AG08395 (cell line): Measurements from ENCODE around the gene CMTR2.
A peak's percentile ranks its signal among the peaks of the same experiment; 100 is the strongest.
"Not testable (repeated sequence)": the region's sequence is repeated elsewhere in the genome, so short reads cannot be mapped to it uniquely, and the experiment has no call there.

Experiments
- DNase-seq: peaks from one replicate; pipeline ENCODE4 v3.0.0; 2012; ENCODE audit warnings: mixed read lengths, low spot score

The CMTR2 gene, protein sequence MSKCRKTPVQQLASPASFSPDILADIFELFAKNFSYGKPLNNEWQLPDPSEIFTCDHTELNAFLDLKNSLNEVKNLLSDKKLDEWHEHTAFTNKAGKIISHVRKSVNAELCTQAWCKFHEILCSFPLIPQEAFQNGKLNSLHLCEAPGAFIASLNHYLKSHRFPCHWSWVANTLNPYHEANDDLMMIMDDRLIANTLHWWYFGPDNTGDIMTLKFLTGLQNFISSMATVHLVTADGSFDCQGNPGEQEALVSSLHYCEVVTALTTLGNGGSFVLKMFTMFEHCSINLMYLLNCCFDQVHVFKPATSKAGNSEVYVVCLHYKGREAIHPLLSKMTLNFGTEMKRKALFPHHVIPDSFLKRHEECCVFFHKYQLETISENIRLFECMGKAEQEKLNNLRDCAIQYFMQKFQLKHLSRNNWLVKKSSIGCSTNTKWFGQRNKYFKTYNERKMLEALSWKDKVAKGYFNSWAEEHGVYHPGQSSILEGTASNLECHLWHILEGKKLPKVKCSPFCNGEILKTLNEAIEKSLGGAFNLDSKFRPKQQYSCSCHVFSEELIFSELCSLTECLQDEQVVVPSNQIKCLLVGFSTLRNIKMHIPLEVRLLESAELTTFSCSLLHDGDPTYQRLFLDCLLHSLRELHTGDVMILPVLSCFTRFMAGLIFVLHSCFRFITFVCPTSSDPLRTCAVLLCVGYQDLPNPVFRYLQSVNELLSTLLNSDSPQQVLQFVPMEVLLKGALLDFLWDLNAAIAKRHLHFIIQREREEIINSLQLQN

DNA sequence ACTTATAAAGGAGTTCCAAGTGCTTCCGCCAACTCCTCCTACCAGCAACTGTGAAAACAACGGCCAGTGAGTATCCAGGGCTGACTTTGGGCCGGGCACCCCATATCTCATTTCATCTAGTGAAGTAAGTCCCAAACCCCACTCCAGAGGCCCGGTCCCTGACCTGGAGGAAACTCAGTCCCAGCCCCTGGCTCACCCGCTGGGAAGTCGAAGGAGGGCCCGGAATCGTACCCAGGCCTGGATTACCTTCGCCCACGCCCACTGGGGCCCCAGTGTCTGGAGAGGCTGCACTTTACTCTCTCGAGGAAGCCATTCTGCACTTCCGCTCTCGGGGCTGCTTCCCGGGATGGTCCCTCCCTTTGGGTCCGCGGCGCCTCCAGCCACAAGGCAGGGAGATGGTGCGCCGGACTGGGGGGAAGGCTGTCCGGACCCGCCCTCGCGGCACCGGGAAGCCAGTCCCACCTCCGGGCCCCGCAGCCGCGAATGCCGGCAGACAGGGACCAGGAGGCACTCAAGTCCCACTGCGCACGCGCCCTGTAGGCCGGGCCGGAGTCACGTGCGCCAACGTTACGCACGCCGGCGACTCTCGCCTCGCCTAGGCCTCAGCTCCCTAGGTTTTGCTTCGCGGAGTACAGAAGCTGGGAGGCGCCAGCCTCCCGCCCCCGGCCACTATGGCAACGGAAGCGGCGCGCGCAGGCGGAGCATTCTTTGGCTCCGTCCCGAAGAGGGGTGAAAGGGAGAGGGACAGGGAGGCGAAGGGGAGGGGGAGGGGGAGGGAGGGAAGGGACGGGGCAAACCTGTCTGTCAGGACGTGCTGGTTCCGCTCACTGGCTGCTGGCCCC is at the start of gene CMTR2:
TSS of gene CMTR2 (minus strand) at position 513 of the 842 bp plus-strand sequence. CDS start 3,482 bp downstream, outside the sequence.
- peak; percentile 99 for DNase-seq

DNA sequence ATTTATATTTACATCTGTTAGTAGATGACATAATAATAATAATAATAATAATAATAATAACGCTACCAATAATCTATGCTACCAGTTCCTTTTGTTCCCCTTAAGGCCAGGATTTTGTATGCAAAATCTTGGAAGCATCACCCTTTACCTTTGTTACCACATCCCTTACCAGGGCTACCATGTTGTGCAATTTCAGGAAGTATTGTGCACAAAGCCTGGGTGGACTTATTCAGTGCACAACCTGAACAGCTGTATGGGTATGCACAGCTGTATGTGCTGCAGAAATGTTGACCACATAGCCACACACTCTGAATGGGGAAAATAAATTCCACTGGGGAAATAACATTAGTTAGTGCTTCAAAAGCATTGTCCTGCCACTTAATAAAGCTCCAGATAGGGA is 49.4 kb upstream of the CMTR2 start:
- no peak for DNase-seq

DNA sequence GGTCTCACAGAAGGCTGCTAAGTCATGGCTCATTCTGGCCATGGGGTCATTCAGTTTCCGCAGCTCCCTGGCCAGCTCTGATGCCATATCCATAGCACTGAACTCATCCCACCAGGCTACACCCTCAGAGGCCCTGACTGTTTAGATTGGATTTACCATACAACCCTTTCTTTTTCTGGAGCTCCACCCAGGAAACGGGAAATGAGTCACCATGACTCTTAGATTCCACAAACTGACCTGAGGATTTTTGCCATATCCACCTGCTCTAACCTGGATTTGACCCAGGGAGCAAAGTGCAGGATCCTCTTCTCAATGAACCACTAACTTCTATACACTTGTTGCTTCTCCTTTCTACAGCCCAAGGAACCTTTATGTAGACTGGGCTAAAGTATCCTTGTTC is 49.0 kb upstream of the CMTR2 start:
- no peak for DNase-seq

DNA sequence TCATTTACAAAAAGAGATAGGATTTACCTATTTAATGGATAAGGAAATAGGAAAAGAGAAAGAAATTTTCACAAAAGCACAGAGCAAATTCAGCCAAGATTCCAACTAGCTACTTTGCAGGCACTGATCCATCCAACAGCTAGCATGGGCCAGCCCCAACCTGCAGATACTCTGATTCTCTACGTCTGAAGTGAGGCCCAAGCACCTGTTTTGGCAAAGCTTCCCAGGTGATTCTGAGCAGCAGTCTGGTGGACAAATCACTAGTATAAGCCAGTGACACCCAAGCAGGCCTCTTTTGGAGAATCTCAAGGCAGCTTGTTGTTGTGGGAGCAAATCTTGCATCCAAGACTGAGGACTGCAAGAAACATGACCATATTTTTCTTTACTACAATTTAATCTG is 48.4 kb upstream of the CMTR2 start:
- no peak for DNase-seq

DNA sequence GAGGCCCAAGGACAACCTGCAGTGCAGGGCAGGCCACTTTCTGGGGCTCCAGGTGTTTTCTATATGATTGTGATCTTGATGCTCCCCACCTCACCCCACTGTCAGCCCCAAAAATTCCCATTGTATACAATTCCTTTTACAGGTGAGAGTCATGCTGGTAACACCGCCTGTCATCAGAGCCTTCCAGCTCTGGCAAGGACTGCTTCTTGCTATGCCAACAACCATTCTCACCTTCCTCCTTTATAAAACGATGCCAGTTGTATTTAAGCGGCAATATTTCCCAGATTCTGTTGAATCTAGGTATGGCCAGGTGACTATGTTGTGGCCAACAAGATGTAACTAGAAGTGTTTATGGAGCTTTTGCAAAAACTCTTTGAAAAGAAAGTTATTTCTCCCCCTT is 38.9 kb upstream of the CMTR2 start:
- no peak for DNase-seq

DNA sequence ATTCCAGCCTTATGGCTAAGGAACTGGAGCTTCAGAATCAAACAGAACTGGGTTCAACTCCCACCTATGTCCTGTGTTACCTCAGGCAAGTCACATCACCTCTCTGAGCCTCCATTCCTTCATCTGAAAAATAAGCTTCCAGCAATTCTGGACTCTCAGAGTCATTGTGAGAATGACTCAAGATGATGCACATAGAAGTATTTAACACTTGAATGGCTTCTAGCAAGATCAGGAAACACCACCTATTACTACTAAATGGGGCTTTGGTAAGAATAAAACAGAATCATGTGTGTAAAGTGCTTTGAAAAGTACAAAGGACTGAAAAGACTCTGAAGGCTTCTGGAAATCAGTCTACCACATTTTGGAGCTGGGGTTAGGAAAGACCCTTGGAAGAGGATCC is 38.5 kb upstream of the CMTR2 start:
- no peak for DNase-seq

DNA sequence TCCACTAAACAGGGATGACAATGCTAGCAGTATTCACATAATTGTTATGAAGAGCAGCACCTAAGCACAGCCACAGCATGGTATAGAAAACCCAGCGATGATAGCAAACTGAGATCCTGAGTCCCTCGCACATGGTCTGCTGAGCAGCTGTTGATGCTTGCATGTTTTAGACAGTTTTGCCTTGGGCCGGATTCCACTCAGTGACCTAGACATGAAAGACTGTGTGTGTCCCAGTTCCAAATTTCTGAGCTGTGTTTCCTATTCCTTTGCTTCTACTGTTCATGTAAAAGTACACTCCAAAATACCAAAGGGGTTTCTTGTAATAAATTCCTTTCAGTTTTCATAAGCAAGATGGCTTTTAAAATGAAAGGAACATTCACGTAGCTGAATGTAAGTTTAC is 30.8 kb upstream of the CMTR2 start:
- no peak for DNase-seq

DNA sequence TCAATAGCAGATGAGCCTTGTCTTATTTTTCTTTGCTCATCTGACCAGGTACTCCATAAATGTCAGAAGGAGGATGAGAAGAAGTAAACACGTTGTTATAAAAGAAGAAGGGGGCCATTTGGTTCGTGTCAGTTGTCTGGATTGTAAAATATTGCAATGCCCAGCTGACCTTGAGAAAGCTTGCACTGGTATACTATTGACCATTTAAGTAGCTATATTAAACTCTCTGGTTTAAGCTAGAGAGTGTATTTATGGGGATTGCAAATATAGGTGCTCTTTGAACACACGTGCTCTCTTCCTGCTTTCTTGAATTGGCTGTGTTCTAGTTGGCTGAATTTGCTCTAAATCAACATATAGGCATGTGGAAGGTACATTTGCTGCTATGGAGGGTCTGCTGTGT is 26.1 kb upstream of the CMTR2 start:
- no peak for DNase-seq

DNA sequence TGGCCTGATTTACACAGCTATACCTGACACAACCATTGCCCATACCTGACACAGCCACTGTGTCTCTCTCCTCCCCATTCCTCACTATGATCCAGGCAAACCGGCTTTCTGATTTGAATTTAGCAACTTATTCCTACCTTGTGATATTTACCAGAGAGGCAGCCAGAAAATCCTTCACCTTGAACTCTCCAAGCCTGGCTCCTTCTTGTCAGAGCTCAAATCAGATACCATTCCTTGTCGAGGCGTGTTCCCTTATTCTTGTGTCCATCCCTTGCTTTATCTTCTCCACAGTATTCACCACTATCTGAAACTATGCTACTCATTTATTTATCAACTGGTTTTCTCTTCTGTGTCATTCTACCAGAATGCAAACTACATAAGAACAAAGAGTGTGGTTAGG is 24.4 kb upstream of the CMTR2 start:
- DNase-seq = not testable (repeated sequence)

DNA sequence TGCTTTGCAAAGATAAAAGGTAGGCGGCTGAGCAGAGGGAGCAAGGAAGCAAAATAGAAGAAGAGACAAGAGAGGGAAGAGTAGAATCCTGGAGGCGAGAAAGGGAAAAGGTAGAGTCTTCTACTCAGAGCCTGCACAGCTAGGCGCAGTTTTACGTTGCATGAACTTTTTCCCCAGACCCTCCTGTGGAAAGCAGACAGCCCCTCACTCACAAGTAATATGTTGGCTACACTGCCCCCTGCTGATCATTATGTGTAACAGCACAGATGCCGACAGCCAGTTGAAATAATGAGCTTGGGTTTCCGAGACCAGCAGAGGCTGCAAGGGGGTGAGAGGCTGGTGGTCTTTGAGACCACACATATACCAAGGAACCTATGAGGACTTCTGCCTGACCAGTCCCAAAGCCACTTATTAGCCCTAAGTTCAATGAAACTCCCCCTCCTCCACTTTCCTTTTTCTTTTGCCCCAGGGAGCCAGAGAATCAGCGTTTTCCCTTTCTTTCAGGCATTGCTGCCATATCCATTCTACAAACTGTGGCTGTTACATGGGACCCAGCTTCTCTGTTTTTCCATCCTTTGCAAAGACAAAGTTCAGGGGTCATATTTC is 22.5 kb upstream of the CMTR2 start:
- peak; percentile 25 for DNase-seq

DNA sequence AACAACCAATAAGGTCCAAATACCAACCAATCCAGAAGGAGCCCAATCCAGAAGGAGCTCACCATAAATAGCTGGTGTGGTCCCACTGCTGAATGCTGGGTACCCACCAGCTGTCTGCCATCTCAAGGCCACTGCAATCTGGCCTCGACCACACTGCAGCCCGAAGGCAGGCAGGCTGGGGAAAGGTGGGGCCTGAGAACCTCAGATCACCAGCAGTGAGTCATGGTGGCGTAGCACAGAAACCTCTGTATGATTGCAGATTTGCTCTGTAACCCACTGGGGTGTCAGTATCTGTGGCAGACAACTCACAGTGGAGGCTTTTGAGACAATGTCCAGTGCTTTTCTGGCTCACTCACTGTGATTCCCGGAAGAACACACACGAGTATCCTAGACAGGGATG is 14.7 kb upstream of the CMTR2 start:
- no peak for DNase-seq

DNA sequence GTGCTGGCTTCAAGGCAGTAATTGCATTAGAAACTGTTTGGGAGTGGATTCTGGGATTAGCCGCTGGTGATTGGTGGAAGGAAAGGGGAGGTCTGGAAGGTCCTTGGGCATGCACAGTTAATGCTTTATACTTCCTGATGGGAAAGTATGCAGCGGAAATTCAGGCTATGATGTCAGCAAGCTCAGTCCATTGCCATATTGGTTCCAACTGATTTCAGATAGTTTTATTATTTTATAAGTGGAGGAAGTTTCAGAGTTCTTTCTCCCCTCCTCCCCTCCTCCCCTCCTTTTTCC is 8.1 kb upstream of the CMTR2 start:
- DNase-seq = no peak

DNA sequence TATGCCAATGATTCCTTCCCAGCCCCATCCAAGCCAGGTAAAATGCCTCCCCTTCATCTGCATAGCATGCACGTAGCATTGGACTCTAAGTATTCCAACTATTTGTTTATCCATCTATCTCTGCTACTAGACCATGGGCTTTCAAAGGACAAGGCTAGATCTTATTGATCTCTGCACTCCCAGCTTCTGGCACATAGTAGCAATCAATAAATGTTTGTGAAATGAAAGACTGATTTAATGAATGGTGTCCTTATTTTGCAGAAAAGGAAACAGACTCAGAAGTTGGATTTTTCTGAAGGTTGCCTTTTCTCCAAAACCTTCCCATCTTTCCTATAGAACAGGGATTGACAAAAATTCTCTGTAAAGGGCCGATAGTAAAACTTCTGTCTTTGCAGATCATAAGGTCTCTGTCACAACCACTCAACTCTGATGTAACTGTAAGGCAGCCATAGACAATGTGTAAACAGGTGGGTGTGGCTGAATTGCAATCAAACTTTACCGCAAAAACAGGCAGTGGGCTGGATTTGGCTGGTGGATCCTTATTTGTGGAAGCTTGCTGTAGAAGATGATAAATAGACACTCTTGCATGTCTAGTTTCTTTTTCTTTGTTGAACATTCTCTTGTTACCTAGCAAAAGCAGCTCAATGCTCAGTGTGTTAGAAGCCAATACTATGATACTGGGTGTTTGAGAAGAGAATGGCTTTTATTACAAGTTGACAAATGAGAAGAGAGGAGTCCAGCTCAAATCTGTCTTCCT is 7.6 kb upstream of the CMTR2 start:
- DNase-seq = no peak

DNA sequence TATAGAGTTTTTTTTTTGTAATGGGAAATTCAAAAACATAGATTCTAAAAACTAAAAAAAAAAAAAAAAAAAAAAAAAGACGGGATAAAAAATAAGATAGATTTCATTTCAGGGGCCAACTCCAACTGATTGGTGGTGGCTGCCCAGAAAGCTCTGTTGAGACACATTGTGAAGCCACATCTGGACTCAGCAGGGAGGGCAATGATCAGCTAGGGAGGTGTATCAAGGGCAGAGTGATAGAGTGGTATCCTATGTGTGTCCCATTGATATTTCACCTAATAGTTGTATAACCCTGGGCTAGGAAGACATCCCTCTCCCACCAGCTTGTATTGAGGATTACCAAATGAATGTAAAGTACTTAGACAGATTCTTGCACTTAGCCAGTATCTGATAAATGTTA is 6.7 kb upstream of the CMTR2 start:
- no peak for DNase-seq

DNA sequence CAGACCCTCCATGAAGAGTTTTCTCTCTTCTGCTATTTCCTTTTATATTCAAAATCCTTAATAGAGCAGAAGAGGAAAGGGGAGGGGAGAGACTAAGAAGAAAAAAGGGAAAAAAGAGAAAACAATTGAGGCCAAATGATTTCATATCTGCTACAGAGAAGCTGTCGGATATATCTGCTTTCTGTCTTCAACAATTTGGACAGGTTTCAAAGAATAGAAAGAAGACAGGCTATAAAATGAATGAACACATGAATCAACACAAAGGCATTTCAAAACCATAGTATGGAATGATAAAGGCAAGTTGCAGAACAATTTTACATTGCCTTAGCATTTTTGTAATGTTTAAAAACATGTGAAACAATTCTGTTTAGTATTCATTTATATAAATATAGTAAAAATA is 4.7 kb upstream of the CMTR2 start:
- DNase-seq = no peak

DNA sequence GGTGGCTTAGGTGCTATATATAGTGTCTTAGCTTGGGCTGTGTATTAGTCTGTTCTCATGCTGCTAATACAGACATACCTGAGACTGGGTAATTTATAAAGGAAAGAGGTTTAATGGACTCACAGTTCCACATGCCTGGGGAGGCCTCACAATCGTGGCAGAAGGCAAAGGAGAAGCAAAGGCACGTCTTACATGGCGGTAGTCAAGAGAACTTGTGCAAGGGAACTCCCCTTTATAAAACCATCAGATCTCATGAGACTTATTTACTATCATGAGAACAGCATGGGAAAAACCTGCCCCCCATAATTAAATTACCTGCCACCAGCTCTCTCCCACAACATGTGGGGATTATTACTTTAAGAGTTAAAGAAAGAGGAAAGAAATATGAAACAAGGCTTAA is 2.9 kb upstream of the CMTR2 start:
- not testable (repeated sequence) for DNase-seq

DNA sequence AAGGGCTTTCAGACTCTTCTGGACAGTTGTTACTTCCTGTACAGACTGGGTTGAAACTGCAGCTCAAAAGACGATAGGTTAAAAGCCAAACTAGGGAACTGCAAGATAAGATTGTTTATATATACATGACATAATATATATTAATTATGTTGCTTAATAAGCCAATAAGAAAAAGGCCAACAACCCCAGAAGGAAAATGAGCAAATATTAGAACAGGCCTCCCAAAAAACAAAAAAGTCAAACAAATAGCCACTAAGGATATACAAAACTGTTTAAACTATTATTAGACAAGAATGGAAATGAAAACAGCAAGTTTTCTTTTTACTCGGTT is 495 bp upstream of the CMTR2 start:
- DNase-seq = no peak

DNA sequence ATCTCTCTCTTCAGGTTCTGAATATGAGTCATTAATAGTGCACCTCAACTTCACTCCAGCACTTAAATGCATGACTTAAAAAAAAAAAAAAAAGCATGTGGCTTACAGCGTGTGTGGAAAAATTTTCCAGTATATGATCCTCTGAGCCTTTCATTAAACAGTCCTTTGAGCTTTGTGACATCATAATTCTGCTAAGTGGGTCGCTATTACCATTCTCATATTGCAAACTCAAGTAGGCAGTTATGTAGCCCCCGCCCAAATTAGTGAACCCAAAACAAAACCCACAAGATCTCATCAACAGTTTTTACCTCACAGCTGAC is 672 bp downstream of the CMTR2 start:
- DNase-seq = no peak

DNA sequence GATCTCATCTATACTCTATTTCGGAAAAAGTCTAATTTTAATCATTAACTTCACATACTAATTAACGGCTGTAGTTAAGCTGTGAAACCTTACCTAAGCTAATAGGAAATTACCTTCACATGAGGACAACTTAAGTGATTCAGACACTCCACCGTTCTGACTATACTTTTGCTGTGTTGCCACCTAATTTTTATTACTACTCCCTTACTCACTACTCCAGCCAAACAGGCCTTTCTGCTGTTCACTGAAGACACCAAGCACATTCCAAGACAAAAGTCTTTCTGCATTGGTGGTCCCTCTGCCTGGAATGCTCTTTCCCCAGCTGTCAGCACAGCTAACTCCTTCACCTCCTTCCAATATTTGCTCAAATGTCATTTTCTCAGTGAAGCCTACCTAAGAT is 1.3 kb downstream of the CMTR2 start:
- no peak for DNase-seq

DNA sequence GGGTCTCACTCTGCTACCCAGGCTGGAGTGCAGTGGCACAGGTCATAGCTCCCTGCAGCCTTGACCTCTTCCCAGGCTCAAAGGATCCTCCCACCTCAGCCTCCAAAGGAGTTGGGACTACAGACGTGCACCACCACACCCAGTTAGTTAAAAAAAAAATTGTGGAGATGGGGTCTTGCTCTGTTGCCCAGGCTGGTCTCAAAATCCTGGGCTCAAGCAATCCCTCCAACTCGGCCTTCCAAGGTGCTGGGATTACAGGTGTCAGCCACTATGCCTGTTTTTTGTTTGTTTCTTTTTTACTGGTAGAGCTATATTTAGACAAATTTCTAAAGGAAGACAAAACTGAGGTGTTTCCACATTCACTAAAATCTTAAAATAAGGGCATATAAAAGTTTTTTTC is 1.7 kb downstream of the CMTR2 start:
- DNase-seq = no peak

DNA sequence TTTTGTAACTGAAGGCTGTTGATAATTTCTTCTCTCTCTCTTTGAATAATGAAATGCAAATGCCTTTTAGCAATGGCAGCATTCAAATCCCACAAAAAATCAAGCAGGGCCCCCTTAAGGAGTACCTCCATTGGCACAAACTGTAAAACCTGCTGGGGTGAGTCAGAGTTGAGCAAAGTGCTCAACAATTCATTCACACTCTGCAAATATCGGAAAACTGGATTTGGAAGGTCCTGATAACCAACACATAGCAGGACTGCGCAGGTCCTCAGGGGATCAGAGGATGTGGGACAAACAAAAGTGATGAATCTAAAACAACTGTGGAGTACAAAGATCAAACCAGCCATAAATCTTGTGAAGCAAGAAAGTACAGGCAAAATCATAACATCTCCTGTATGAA is 5.6 kb downstream of the CMTR2 start:
- no peak for DNase-seq

DNA sequence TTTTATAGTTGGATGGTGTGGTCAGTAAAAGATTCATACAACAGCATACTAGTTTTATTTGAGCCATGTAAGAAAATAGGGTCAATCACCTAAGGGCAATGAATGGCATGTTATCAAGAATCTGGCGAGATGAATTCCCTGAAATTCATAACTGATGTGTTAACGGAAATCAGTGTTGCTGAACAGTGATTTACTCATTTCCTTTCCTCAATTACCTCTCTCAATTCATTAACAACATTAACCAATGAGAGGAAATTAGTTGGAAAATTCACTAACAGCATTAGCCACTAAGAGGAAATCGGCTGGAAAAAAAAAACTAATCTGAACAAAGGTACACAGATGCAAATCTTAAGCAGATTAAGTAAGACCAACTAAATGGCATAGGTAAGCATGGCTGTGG is 6.3 kb downstream of the CMTR2 start:
- DNase-seq = no peak
